ENCODE measurements around the gene CCDC149.

Gene CCDC149

DNA sequence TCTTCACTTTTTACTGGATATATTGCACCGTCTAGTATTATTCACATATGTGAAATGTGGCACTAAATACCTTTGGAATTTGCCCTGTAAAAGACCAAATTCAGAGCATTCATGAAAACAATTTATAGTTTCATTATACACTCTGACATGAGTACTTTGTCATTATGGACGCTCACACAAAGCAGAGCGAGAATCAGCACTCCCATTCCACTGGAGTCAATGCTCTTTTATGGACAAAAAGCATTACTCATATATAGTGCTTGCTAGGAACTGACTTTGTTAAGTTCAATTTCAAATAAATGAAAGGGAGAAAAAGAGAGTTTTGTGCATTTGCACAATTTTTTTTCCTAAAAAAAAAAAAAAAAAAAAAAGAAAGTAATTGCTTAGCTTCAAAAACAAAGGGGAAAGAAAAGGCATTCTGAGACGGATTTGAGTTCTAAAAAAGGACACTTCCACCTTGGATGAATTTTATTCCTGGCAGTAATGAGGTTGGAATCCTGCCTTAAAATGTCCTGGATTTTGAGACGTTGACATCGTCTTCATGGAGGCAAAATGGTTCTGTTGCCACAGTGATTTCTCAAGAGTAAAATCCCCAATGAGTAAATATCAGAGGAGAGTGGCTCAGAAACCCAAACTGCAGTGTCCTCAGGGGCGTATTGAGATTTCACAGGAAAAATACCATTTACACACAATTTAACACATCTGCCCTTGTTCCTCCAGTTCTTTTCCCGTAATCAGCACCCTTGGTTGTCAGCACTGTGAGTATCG lies 34.8 kb downstream of the CCDC149 start:
- no peak for DNase-seq

GRCh38 chr4:24876431-24876830 lies 36.4 kb downstream of the CCDC149 start:
- no peak for DNase-seq

DNA sequence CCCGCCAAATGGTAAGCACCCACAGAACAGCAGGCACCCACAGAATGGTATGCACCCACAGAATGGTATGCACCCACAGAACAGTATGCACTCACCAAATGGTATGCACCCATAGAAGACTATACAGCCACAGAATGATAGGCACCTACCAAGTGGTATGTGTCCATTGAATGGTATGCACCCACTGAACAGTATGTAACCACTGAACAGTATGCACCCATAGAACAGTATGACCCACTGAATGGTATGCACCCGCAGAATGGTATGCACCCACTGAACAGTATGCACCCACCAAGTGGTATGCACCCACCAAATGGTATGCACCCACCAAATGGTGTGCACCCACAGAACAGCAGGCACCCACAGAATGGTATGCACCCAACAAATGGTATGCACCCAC lies 40.1 kb downstream of the CCDC149 start:
- no peak for DNase-seq

DNA sequence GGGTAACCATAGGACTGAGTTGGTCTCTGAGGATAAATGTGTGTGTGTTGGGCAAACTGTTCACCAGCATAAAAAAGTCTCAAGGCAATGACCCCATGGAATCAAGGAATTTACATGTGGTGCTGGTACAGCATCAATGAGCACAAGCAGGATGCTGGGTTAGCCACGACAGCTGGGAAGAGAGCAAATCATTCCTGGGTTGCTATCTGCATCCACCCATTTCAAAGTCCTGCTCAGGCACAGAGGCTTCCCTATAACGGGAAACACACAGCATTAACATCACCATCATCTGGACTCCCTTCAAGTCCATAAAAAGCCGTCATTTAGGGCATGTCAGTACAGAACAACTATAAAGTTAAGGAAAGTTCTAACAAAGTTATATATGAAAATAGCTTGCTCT lies 41.6 kb downstream of the CCDC149 start:
- DNase-seq = no peak

GRCh38 chr4:24867766-24868296 lies 45.0 kb downstream of the CCDC149 start:
- no peak for DNase-seq

DNA sequence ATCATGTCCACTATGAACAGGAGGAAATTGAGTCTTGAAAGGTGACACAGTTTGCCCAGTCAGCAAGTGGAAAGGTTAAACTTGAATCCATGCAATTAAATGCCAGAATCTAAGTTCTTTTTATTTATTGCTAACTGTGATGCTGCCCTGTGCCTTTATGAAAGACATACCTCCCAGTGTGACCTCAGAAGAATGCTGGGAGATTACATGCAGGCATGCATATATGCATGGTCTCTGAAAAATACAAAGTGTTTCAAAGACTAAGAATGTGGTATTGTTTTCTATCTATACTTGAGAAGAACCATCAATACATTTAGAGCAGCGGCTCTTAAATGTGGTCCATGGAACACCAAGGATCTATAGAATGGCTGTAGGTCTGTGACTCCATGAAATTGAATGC lies 45.6 kb downstream of the CCDC149 start:
- DNase-seq = no peak

GRCh38 chr4:24865401-24865800 lies 47.4 kb downstream of the CCDC149 start:
- no peak for DNase-seq

DNA sequence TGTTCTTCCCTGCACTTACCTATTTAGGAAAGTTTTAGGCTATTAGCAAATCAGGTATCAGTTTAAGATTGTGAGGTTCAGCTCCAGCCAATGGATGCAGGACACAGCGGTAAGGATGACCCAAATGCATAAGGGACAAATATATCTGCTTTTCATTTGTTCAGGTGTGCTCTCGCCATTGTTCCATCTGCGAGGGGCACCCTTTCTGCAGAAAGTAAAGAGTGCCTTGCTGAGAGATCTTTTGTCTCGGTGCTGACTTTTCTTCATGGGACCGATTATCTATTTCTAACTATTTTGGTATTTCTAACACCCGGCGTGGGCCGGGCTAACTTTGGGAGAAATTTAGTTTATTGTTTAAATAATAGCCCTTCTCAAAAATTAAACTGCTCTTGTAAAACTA lies 49.0 kb downstream of the CCDC149 start:
- DNase-seq = no peak

GRCh38 chr4:24862073-24862751 lies 50.6 kb downstream of the CCDC149 start:
- no peak for DNase-seq

DNA sequence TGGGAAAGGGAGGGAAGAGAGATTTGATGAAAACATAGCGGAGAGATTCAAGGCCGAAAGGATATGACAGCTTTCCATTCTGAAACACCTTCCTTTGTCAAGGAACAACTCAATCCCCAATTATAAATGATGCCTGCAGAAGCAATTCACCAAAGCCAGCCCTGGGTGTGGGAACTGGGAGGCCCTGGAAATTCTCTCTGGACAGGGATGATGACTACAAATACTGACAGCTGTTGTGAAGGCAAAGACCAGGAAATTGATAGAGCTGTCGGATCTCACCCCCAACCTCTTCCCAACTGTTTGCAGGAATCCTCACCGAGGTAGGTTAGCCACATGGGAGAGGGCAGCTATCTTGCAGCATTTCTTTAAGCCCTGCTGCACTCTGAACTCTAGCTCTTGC lies 54.3 kb downstream of the CCDC149 start:
- DNase-seq = no peak

- no peak for DNase-seq
Measured at GRCh38 chr4:24858026-24858425, 54.8 kb downstream of the CCDC149 start.

DNA sequence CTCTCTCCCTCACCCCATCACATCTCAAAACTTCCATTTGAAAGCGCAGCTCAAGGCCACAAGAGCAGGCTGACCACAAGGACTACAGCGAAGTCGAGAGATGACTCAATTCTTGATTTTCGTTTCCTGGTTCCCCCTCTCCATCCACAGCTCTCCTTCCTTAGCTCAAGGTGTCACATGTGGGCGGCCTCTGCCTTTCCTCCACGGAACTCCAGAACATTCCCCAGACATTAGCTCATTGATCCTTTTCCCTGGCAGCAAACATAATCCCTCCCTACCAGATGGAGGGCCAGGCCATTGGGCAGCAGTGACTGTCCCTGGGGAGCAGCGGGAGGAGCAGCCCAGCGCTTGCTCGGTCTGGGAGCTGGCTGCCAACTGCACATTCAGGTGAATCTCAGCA lies 56.3 kb downstream of the CCDC149 start:
- DNase-seq = no peak

DNA sequence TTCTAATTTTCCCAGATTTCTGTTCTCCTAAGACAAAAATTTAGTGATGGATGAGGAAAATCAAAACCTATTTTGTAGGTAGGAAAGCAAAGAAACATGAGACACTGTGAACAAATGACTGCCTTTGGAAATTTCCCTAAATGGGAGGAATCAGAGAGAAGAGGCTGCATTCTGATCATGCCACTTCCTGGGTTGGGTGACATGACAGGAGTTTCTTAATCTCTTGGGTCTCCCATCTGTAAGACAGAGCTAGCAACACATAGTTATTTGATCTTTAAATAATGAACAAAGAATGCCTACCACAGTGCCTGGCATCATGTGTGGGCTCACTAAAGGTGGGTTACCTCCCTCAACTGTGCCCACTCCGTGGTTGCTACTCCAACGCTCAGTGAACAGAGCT lies 57.1 kb downstream of the CCDC149 start:
- no peak for DNase-seq

GRCh38 chr4:24853142-24853541 lies 59.7 kb downstream of the CCDC149 start:
- no peak for DNase-seq

DNA sequence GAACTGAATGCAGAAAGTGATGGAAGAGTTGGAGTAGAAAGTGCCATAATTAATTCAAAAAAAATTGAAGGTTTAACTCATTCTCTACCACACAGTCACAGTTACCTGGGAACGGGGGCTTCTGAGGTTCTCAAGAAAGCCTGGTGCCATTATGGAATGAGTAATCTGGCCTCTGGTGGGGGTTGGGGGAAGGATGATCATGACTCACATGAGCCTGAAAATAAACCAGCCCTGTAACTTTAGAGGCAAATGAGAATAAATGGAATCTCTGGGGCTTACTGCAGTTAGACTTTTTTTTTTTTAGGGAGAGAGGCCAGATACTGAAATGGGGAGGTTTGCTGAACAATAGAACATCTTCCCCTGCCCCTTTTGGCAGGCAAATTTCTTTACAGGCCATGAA lies 62.2 kb downstream of the CCDC149 start:
- no peak for DNase-seq

DNA sequence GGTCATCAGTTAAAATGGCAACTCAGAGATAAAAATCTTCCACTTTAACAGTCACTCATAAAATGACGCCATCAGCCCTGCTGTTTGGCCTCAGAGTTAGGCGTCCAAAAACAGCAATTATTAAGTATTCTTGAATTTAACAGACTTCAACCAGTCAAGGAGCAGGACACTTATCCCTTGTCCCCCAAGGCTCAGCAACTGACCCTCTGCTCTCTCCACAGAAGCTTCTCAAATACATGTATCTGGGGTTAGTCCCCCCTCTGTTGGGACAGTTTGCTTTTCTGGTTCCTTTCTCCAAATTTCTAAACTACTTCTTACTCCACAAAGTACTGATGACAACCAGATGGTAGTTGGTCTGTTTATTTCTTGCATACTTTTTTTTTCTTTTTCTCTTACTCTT lies 63.1 kb downstream of the CCDC149 start:
- no peak for DNase-seq

DNA sequence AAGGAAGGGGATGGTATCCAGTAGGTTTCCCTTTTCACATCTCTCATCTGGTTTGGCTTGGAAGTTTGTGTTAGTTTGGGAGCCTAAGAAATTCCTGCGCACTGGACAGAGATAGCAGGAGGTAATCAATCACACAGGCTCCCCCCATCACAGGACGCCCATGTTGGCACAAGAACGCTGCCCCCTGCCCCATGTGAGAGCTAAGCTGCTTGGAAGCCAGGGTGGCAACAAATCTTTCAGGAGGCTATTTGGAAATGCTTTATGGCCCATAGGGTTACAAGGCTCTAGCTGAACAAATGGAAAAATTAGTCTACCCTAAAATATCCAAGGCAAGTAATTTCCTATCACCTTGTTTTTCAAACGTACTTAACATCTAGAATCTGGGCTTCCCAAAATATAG lies 63.5 kb downstream of the CCDC149 start:
- DNase-seq = no peak

- no peak for DNase-seq
Measured at GRCh38 chr4:24846716-24847115, 66.1 kb downstream of the CCDC149 start.

- no peak for DNase-seq
Measured at GRCh38 chr4:24845902-24846301, 66.9 kb downstream of the CCDC149 start.

DNA sequence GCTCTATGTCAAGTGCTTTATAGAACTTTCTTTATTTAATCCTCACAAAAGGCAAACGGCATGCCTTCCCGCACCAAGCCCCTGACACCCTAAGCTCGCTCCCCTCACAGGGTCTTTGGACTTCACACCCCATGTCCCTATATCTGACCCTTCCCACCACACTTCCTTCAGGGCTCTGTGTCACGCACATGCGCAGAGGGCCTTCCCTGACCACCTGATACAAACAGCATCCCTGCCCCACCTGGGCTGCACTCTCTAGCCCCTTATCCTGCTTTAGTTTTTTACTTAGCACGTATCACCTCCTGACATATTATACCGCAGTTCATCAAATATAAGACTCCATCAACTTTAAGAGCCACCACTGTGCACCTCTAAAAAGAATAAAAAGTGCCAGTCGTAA lies 67.7 kb downstream of the CCDC149 start:
- no peak for DNase-seq

GRCh38 chr4:24843096-24843495 lies 69.7 kb downstream of the CCDC149 start:
- DNase-seq = no peak

GRCh38 chr4:24842356-24842755 lies 70.5 kb downstream of the CCDC149 start:
- no peak for DNase-seq

GRCh38 chr4:24840826-24841543 lies 71.9 kb downstream of the CCDC149 start:
- DNase-seq = no peak

DNA sequence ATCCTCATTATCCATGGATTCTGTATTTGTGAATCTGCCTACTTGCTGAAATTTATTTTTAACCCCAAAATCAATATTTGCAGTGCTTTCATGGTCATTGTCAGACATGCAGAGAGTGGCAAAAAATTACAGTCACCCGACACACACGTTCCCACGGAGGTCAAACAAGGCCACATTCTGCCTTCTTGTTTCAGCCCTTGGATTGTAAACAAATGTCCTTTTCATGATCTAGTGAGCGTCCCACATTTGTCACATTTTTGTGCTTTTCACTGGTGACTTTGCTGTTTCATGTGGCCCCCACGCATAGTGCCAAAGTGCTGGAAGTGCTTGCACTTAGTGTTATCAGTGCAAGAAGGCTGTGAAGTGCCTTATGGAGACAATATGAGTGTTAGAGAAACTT lies 72.5 kb downstream of the CCDC149 start:
- no peak for DNase-seq
